Hematopoietic multipotent progenitor cell treated with erythropoietin and hydrocortisone succinate and interleukin-3 and kit ligand, for 6 days (in vitro differentiated cells): Measurements from ENCODE around the gene NTM.

Experiments used
- DNase-seq: peaks from one replicate; pipeline ENCODE4 v3.0.0-alpha.2; 2015

Gene NTM

DNA sequence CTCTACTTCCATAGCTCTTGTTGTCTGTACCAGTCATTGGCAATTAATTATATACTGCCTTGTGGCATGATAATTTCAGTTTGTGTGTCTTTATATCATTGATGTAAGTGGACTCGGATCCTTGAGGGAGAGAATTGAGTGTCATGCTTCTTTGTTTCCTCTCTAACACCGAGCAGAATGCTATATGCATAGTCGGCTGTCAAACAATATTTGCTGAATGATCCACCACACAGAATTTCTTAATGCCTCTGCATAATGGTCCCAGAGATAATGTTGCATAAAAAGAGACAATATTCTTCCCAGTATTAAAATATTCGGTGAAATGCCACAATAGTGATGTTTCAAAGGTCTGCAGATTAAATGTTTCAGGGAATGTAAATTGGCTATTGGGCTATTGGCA lies 664.8 kb downstream of the NTM start:
- no peak for DNase-seq

DNA sequence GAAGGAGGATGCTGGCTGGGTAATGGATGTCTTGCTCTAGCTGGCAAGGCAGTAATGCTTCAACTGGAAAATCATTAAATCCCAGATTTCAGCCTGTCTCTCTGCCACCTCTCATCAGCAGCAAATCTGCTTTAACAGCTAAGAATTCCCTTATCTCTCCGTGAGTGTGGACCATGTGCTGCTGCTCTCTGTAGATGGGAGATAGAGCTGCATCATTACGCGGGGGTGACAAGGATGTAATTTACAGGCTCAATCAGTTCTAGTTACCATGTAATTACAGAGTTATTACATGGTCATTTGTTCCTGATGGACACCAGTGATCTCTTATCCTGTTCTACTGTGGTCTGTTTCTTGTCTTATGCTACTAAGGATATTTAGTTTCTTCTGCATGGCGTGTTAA lies 665.4 kb downstream of the NTM start:
- no peak for DNase-seq

DNA sequence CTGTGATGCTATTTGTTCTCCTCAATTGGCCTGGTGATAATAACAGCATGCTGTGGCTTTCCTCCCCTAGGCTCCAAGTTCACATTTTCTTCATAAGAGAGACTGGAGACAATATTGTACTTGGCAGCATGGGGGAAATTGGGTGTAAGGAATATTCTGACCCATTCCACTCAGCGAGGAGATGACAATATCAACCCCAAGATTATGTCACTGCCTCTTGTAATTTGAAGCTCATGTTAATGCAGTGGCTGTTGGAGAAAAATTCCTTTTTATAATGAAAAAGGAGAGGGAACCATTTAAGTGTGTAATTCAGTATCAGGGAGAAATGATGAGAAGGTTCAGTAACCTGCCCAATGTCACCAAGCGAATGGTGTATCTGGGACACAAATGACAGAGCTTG lies 665.8 kb downstream of the NTM start:
- DNase-seq: no peak

DNA sequence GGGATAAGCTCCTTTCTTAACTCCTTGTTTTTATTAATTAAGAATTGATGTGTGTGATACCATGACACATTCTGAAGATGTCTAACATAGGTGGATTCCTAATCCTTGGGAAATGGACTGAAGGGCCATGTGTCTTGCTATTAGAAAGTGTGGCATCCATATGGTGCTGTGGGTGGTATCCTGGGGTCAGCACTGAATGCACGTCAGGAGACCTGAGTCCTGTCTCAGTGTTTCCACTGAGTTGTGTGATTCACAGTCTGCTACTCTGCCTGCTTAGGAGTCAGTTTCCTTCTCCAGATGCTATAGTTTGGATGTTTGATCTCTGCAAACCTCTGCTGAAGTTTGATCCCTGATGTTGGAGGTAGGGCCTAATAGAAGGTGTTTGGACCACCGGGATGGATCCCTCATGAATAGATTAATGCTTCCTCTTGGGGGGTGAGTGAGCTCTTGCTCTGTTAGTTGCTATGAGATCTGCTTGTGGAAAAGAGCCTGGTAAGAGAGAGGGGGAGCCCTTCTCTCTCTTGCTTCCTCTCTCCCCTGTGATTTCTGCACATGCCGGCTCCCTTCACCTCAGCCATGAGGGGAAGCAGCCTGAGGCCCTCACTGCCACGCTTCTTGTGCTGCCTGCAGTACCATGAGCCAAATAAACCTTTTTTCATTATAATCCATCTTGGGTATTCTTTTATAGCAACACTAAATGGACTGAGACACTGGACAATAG lies 666.5 kb downstream of the NTM start:
- DNase-seq: no peak

DNA sequence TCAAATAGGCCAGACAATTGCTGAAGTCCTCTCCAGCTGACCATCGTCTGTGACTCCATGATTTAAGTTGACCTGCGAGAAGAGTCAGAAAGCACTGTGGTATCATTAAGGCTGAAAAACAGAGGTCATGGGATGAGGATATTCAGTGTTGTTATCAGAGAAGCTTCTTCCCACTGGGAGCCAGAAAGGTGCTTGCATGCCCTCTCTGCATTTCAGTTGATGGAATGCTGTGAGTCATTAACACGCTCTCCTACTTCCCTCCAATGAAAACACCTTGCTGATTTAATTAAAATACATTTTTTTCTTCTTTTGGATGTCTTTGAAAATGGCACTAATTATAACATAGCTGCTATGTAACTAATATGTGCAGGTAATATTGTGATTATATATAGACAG lies 667.0 kb downstream of the NTM start:
- DNase-seq: no peak

DNA sequence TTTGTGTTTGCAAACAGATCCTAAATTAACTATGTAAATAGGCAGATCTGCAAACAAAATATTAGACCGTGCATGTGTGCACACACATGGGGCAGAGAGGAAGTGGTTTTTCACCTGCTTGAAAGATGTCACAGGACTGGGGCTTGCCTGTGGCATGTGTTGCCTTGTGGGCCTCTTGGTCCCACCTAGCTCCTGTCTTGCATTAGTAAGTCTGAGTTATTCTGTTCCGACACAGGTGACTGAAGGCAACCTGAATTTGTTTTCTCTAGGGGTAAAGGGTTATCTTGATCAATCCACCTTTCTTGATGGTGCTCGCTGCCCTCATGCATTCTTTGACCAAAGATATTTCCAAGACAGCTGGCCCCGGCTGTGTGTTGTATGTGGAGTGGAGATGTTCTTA lies 667.5 kb downstream of the NTM start:
- no peak for DNase-seq

DNA sequence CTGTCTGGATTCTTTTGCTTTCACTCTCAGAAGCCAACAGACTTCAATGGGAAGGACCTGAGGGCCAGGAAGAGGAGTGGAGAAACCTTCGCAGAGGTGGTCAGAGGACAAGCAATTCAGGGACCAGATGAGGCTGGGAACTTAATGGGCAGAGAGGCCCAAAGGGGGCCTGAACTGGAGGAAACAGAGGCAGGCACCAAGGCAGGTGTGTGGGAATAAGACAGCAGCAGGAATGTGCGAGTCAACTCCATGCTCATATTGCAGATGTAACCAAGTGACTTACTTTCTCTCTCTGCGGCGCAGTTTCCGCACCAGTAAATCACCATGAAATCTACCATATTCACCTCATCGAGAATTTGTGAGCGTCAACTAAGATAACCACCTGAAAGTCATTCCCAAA lies 669.1 kb downstream of the NTM start:
- DNase-seq: no peak

DNA sequence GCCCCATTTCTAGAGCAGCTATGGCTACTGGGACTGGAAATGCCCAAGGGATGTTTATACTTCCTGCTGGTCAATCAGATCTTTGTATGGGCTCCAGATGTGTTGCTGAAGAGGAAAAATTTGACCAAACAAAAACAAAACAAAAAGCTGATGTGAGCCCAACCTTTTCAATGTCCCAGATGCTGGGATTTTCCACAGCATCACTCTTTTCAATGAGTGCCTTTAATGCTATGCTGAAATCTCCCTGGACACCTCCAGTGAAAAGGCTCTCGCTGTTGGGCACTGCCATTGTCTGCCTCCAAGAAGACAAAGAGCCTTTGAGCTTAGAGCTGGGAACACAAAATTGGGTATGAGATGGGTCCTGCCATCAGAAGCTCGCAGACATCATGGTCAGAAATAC lies 671.9 kb downstream of the NTM start:
- no peak for DNase-seq

DNA sequence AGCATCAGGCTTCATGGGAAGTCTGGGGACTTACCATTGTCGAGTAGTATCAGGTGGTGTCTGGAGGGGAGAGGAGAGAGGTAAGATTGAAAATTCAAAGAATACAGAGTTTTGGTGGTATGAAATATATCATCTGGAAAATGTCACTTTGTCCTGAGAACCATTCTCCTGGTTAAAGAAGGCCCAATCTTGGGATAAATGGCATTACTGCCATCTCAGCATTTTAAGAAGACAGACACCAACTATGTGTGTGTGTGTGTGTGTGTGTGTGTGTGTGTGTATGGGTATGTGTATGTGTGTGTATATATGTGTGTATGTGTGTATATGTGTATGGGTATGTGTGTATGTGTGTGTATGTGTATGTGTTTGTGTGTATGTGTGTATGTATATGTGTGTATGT lies 673.3 kb downstream of the NTM start:
- no peak for DNase-seq

DNA sequence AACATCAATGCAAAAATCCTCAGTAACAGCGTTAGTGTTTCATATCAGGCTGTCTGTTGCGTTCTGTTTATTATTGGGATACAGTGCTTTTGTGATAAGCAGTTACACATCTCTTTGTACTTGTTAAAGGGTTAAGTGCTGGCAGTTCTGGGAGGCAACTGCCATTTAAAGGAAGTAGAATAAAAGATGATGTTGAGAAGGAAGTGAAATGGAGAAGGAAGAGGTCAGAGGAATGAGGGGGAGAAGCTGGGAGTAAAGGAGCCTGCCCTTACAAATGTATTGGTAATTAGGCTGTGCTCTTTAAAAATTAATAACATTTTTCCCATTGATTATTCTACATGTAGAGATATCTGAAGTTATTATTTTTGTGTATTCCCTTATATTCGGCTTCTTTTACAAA lies 674.7 kb downstream of the NTM start:
- no peak for DNase-seq

DNA sequence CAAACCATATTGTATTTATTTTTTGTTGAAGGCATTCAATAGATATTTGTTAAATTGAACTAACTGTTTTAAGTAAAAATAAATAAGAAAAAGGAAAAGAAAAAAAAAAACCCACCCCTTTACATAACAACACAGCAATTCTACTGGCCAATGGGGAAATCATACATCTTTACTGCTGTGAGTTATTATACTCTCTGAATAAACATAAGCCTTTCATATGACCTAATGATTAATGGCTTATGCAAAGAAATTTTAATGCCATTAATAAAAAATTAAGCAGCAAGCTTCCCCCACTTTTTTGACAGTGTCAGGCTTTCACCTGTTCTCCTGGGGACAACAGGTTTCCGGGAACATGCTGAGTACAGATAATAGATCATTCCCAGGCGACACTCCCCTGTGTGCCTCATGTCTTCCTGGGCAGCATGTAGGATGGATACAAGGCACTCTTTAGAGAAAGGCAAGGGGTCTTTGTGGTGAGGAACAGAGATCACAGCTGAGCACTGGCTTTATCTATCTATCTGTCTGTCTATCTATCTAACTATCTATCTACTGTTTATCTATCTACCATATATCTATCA lies 676.0 kb downstream of the NTM start:
- no peak for DNase-seq

DNA sequence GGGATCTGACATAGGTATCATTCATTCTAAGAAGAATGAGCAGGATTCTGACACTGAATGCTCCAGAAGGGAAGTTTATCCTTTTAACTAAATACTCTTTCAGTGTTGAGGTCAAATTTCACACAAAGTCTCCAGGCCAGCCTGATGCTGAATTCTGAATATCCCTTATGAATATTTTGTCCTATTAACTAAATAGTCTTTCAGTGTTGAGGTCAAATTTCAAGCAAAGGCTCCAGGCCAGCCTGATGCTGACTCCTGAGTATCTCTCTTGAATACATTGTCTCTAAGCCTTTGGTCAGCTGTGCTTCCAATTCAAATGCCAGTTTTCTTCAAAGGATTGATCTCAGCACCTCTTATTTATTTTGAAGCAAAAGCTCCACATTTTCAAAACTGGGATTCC lies 676.8 kb downstream of the NTM start:
- DNase-seq: no peak

DNA sequence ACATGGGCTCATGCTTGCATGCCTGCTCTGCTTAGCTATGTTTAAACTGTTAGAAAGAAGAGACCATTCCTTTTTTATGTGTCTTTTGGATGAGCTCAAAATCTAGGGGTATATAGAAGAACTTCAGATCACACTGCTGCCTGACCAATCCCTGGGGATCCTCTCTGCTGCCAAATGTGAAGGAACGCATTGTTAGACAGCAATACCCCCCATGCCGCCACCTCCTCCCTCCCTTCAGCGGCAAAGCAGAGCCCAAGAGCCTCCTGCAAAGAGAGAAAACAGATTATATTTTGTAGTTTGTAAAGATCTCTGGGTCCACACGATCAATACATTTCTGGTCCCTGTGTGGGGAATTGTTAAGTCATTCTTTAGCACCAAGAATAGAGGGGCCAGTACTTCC lies 677.6 kb downstream of the NTM start:
- DNase-seq: no peak

DNA sequence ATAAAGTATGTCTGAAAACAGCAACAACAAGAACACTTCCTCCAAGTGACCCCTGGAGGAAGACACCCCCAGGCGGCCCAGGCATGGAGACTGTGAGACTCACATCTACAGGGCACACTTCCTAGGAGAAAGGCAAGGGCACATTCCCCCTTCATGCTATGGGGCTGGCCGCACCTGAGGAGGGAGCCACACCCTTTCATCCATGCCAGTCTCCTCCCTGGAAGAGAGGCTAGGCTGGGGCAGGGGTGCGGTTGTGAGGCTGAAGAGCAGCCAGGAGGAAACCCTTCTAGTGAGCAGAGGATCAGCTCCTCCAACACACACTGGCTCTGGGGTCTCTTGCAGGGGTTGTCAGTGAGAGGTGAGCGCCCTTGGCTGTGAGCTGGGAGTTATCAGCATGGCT lies 678.8 kb downstream of the NTM start:
- DNase-seq: no peak

DNA sequence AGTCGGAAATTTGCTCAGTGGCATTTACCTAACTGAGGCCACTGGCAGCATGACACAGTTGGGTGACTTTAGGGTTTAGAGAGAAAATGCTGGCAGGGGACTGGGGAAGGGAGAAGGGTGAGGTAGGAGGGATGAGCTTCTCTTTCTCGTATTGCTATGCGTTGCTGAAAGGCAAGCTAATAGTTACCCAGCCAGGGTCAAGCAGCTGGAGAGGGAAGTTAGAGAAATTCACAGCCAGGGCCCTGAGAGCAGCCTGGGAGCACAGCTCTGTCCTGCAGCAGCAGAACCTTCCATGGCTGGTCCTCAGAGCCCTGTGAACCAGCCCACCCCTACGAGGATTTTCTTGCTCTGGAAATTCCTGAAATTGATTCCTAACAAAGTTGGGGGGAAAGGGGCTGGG lies 679.6 kb downstream of the NTM start:
- no peak for DNase-seq

DNA sequence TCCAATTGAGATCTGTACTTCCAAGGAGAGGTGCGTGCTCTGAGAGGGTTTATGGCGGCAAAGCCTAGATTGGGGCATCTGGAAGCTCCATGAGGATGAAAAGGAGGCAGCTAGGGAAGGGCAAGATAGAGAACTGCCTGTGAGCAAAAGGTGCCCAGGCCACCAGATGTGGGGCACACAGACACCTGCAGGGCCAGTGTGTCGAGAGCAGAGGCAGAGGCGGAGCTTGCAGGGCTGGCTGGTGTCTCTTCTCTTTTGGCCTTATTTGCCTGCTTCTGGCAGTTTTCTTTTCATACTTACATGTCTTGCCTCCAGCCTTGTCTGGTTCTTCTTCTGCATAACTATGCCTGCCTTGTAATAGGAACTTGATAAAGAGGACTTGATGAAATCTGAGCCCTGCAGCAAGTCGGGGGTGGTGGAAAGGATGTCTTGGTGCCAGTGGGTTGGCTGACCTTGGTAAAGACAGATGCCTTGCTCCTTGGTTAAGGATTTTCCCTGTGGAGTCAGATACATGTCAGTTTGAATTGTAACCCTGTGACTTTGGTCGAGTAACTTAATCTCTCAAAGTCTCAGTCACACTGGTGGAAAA lies 680.3 kb downstream of the NTM start:
- no peak for DNase-seq

DNA sequence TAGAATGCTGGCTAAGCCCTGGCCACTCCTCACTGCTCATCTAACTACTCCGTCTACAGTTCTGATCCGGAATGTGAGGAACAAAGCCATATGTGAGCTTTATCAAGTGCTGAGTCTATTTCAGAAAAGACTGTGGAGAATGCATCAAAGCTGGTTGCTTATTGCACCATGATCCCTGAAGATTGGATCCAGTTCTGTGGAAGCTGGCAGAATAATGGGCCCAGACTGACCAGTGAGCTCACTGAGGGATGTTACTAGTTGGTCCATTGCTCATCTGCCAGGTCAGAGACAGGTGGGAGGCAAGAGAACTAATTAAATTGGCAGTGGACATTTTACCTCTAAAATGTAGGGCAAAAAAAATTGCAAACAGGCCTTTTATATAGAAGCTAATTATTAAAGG lies 681.3 kb downstream of the NTM start:
- no peak for DNase-seq

DNA sequence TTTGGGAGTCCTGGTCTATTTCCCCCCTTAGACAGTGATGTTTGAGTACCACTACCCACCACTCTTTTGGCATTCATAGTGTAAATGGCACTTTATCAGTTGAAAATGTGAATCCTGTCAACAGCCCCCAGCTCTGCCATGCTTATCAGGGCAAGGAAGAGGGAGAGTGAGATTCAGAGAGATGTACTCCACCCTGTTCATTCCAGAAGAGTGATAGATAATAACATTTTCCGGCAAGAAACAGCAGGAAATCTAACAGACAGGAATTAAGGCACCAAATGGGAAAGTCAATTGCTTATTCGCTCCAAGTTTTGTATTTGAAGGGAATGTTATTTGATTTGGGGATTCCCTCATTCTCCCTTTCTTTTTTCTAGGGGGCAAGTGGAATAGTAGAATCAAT lies 681.9 kb downstream of the NTM start:
- DNase-seq: no peak

DNA sequence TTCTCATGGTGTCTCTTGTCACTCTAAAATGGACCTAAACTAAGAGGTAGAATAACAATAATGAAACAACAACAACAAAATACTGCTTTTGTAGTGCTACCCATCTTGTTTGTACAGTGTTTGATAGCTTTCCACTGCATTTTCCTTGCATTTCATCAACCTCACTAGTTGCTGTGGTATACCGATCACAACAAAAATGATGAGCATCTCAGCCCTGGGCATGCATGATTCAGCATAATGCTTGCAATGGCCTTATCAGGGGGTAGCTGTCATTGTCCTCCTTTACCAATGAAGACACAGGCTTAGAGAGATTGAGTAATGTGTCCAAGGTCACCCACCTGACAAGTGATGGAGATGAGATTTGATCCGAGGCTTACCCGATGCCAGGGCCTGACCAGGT lies 682.5 kb downstream of the NTM start:
- no peak for DNase-seq

DNA sequence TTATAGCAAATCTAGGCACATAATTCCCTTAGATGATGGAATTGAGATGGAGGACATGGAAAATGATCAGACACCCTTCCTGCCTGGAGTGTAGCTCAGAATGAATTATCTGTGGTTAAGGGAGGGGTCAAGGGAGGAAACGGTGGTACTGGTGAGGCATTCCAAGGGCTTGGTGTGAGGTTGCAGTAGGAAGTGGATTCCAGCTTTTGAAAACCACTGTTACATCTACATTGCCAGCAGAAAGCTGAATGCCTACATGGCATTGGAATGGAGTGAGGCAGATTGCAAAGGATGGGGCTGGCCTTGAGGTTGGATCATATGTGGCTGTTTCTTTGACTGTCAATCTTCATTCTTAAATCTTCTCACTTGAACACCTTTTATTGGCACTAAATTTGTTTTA lies 684.4 kb downstream of the NTM start:
- DNase-seq: no peak

DNA sequence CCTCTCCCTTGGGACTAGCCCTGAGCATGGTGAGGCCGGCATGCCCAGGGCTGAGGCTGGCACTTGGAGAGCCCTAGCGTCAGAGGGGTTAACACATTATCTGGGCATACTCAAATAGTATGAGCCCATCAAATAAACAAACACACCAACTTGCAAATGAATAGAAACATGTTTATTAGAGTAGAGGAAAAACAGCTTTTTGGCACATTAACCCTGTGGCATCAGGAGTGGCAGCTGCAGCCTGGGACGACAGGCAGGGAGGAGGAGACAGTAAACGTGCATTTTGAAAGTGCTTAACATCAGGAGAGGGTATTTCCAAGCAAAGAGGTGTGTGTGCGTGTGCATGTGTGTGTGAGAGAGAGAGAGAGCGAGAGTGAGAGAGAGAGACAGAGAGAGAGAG lies 684.9 kb downstream of the NTM start:
- DNase-seq: no peak

DNA sequence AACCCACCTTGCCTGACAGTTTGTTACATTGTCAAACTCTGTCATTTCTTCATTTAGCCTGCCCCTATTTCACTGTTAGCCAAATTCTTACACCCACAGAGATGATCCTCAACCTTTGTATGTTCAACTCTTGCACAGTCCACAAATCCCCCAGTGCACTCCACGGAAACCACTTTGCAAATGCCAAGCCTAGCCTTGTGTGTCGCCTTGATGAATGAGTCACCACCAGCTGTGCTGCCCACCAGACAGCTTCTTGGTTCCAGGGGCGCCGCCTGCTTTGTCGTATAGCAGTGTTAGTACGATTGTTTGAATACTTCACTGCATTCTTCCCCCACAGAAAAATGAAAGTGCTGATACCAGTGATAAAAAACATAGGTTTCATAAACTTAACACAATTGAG lies 686.3 kb downstream of the NTM start:
- no peak for DNase-seq

DNA sequence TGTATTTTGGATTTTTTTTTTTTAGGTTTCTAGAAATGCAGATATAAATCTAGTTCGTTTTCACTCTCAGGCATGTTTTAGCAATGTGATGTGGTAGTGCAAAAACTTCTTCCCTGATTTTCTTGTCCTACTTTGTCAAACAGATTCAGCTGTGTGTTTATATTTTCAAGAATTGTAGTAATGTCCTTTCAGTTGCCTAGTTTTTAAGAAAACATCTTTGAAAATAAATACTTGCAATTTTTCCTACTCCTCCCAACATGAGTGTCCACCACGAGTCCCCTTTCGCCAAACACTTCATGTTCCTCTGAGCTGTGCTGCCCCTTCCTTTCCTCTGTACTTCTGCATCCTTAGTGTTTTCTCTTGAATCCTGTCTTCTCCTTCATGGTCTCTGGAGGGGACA lies 686.9 kb downstream of the NTM start:
- no peak for DNase-seq

DNA sequence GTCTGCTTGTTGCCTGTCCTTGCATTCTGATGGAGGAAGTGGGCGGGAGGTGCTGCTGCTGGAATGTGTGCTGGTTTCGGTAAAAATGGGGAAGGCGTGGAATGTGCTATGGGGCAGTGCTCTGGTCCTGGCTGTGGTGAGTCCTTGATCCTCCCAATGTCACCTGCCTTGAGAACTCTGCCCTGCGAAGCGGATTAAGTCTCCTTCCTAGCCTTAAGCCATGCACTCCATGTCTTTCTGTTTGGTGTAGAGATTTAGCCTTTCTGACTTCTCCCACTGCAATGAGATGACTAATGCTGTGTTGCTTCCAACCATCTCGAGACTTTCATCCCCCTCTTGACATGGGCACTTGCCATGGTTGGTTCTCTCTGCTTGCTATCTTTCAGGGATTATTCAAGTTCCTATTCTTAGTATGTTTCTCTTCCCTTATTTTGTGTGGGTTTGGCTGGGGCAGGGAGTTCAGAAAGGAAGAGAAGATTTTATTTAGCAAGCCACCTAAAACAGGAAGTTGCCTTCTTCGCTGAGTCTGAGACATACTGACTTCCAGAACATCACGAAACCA lies 687.9 kb downstream of the NTM start:
- DNase-seq: peak; percentile 29

DNA sequence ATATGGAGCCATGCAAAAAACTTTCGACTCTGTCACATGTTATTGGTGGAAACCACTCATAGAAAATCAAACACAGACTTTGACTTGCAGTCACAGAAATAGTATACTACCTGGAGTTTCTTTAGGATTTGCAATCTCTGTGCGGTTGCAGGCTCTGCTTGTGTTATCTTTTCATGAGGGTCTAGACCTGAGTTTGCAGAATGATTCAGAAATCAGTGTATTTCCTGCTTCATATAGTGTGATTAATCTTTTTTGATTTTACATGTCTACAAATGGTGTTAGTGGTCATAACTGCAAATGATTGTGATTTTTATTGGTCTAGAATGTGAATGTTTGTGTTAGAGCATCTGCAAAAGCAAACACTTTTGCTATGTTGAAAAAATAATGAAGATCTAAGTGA lies 690.2 kb downstream of the NTM start:
- DNase-seq: no peak
